NCI-H2196 (cell line): Measurements from ENCODE around the gene ZNF236.

Experiments
- DNase-seq: peaks from one replicate; lab custom pipeline; 2025; ENCODE audit not compliant: unreplicated experiment; lab: John Stamatoyannopoulos, UW

ZNF236 gene

GRCh38 chr18:76897257-76897656 lies 74.9 kb downstream of the ZNF236 start:
- no peak for DNase-seq

- DNase-seq = no peak
These were observed 81.0 kb downstream of the ZNF236 start for GRCh38 chr18:76903386-76903785.

DNA sequence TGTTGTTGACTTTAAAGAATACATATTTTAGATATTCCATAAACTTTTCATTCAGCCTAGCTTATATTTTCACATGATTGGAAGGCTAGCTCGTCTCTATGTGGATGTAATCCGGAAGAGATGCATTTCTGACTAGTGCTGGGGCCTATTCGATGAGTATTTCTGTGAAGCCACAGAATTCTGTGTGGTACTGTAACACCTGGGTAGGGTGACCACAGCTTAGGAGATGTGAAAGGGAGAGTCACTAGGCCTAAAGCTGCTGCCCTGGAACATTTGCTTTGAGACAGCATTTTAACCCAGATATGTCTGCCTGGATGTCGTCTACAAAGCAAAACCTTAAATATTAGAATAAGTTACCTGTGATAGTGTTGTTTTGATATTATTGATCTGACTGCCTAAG lies 83.5 kb downstream of the ZNF236 start:
- DNase-seq = no peak

DNA sequence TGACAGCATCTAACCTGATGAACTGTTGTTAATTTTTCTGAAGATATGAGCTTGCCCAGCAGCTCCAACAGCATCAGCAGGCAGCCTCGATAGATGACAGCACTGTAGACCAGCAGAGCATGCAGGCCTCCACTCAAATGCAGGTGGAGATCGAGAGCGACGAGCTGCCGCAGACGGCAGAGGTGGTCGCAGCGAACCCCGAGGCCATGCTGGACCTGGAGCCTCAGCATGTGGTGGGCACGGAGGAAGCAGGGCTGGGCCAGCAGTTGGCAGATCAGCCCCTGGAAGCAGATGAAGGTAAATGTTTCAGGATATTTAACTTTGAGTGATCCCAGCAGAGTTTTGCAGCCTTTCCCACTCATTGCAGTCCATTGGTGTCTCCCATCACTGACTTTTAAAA lies 85.9 kb downstream of the ZNF236 start:
- DNase-seq = no peak

DNA sequence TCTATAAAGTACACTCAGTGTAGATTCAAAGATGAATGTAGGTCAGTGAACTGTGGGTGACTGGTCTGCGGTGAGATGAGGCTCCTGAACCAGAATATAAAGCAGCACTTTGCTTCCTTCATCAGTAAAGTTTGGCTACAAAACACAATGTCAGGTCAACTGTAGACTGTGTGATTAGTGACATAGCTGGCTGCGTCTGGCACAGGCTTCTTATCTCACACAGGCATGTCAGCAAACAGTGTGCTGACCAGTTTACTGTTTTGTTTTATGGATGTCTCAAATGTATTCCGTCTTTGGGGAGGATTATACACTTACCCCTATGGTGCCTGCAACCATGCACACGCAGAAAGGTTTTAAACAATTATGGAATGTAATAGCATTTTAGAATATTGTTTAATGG lies 87.1 kb downstream of the ZNF236 start:
- DNase-seq = no peak

DNA sequence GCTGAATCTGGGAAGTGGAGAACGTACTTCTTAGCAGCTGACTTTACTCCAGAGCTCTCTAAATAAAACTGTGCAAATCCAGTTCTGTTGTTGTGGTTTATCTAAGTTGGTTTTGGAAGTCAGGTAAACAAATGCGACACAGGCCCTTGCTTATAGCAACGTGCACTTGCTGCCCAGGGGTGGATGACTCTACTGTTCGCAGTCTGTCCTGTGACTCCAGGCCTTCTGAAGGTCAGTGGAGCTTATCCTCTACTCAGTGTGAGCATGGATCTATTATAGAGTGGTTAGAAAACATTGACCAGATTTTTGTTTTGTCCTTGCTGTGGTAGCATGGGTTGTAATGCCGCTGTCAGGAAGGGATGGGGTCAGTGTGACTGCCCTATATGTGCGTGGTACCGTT lies 89.1 kb downstream of the ZNF236 start:
- no peak for DNase-seq

DNA sequence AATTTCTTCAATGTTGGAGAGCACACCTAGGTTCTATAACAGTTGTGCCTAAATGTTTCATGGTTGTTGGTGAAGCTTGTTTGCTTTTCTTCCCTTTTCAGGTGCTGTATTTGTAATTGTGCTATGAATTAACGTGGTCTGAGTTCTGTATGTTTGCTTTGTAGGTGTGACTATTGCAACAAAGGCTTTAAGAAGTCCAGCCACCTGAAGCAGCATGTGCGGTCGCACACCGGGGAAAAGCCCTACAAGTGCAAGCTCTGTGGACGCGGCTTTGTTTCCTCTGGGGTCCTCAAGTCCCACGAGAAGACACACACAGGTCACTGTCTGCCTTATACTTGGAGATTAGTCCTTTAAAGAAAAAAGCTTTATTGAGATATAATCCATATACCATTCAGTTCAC lies 91.2 kb downstream of the ZNF236 start:
- DNase-seq = no peak

DNA sequence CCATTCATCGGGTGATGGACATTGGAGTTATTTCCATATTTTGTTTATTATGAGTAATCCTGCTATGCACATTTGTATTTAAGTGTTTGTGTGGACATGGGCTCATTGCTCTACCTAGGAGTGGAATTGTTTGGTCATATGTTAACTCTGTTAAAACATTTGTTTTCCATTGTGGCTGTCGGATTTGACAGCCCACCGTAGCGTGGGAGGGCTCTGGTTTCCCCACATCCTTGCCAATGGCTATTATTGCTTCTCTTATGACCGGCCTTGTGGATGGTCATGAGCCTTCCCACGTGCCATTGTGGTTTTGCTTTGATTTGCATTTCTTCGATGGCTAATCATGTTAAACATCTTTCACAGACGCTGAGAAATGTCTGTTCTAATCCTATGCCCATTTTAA lies 92.0 kb downstream of the ZNF236 start:
- DNase-seq = no peak

DNA sequence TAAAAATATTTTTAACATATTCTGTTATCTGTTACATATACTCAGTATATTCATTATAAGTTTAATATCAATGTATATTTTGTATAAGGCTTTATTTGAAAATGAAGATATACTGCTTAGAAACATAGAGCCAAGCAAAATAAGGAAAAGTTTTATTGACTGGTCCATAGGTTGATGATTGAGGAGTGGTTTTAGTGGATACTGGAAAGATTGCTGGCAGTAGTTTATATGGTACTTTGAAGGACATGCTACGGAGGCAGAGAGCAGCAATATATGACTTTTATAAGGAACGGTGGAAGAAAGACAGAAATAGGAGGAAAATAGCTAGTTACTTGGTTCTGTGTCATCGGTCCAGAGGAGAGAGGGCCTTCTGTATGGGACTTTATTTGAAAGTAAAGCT lies 92.4 kb downstream of the ZNF236 start:
- no peak for DNase-seq

DNA sequence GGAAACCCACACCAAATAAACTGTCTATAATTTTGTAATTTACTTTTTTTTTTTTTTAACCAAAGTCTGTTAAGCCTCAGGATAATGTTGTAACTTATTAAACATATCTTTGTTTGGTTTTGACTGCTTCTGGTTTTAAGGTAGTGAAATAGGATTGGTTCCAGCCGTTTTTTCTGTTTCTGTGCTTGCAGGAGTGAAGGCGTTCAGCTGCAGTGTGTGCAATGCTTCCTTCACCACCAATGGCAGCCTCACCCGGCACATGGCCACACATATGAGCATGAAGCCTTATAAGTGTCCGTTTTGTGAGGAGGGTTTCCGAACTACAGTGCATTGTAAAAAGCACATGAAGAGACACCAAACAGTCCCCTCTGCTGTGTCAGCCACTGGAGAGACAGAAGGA lies 93.1 kb downstream of the ZNF236 start:
- DNase-seq = no peak

GRCh38 chr18:76920974-76921373 lies 98.6 kb downstream of the ZNF236 start:
- no peak for DNase-seq

DNA sequence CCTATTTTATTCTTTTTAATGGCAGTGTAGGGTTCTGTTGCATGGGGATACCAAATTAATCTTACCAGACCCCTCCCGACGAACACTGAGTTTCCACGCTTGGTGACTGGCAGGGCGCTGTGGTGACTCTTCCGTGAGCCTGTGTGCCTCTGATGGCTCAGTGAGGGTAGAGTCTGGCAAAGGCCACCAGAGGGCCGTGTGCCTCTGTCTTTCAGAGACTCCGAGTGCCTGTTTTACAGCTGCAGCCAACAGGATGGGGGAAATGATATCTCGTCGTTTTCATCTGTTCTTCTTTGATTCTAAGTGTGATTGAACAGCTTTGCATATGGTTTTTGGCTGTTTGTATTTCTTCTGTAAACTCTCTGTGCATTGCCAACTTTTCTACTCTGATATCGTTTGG lies 99.8 kb downstream of the ZNF236 start:
- peak; percentile 68 for DNase-seq

DNA sequence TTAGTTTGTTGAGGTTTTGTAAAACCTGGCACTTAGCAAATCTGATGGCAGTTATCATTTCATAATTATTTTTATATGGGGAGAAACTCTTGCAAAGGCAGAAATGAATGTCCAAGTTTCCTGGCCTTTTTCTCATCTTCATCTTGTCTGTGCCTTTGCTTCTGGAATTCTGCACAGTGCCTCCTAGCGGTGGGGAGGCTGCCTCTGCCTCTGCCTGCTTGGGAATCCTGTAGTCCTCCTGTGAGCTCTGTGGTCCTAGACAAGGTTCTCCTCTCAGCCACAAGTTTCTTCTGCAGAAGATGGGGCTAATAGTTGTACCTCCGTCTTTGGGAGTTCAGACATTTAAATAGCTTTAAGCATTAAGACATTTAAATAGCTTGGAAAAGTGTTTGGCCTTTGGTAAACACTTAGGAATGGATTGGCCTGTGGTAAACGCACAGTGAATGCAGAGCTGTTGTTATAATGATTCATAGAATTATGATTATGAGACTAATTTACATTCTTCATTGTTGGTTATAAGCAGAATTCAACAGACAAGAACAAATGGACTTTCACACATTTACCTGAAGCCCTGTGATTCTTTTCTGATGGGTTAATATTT lies 101.2 kb downstream of the ZNF236 start:
- DNase-seq = no peak

DNA sequence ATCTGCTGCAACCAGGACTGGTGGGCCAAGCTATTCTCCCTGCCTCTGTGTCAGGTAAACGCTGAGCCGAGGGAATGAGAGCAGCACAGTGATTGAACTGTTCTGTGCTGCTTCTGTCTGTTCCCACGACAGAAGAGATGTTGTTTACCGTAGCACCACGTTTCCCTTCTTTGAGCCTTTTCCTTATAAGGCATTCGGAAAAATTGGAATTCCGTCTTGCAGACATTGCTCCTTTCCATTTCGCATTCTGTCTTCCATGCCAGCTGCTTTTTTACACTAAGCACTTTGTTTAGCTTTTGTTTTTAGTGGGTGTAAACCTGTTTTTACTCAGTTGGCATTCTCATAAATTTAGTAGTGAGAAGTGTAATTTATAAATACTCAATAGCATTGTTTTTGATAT lies 103.1 kb downstream of the ZNF236 start:
- DNase-seq = no peak

DNA sequence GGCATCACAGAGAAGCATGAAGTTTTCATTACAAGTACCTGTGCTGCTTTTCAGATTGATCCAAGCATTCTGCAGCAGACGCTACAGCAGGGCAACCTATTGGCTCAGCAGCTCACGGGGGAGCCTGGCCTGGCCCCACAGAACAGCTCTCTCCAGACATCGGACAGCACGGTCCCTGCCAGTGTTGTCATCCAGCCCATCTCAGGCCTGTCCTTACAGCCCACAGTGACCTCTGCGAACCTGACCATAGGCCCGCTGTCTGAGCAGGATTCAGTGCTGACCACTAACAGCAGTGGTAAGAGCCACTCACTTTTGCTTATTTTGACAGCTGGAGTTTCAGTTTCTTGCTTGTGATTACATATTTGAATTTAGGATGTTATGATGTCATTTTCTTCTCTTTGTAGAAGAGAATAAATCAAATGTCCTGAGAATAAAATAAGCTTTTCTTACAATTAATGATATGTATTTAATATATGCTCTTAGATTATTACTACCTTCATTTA lies 104.9 kb downstream of the ZNF236 start:
- DNase-seq = no peak

- DNase-seq = no peak
These were observed 106.0 kb downstream of the ZNF236 start for GRCh38 chr18:76928179-76928868.

GRCh38 chr18:76931171-76931570 lies 108.8 kb downstream of the ZNF236 start:
- DNase-seq = no peak

DNA sequence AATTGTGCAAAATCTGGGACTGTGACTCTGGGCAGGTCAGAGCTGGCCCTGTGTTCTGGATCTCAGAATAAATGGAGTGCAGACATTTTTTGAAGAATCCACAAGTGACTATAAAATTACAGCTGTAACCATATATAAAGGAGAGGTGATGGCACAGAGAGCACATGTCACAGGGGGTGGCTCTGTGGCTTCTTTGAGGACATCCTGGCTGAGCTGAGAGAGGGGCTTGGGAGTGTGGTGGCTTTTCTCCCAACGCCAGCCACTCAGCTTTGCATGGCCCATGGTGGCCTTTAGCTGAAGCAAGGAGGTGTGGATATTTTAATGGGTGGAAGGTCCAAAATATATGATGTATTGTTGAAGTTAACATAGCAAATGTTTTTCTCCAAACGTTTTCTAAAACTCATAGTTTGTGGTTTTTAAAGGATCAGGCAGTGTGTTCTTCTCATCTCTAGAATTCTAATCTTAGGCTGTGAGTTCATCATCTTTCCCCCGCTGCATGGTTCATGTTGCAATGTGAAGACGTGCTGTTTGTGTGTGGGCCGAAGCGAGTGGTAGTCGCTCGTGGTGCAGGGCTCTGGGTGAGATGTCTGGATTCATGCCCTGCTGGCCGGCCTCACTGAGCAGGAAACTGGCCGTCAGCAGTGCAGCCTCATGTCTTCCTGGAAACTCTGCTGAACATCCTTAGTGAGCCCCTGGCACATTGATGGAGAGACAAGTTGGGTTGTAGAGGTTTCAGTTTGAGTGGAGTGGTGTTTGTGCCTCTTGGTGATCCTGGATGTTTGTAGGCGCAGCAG lies 109.9 kb downstream of the ZNF236 start:
- no peak for DNase-seq

DNA sequence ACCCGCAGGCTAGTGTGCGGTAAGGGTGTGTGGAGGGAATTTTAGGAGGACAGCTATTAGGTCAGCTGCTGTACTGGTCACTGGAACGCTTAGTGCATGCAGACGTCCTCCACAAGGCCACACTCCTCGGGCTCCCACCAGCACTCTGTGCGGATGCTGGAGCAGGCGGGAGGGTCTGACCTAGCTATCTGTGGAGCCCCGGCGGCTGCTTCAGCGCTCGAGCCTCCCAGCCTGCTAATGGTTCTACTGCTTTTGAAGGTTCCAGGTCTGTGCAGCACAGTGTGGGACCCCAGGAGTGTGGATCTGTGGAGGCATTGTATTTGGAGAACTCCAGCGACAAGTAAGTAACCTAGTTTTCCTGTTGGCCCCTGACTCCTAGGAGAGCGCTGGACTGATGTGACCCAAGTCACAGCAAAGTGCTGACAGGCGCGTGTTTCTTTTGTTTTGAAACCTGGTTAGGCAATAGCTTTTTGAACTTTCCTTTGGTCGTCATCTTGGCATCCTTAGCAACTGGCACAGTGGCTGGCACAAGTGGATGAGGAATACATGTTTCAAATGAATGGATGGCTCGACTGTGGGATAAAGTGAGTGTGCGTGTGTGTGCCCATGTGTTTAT lies 113.5 kb downstream of the ZNF236 start:
- no peak for DNase-seq

- no peak for DNase-seq
These were observed 114.5 kb downstream of the ZNF236 start for GRCh38 chr18:76936877-76937276.

- no peak for DNase-seq
These were observed 115.2 kb downstream of the ZNF236 start for GRCh38 chr18:76937597-76937996.

DNA sequence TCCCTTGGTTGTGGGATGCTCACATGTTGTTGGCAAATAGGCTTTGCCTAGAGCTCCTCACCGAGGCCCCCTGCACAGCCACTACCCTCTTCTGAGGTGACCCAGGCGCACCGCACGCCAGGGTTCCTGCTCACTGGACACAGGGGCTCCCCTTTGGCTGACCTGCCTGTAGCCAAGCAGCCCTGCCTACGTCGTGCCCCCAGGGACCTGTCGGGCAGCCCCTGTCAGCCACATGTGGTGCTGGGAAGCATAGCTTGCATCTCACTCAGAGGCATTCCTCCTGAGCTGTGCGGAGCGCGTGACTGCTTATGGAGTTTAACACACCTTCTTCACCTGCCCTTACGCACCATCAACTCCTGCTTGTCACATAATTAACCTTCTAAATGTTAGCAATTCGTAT lies 116.3 kb downstream of the ZNF236 start:
- DNase-seq = no peak
